GM21825 (cell line): Measurements from ENCODE around the gene CXCR2.
A peak's percentile ranks its signal among the peaks of the same experiment; 100 is the strongest.
"Not testable (repeated sequence)": the region's sequence is repeated elsewhere in the genome, so short reads cannot be mapped to it uniquely, and the experiment has no call there.

ENCODE experiments used
- ATAC-seq: cut with Tn5 transposase; IDR thresholded peaks from one replicate; pipeline ENCODE4 v1.9.1; 2021; ENCODE audit warnings: mild to moderate bottlenecking, moderate library complexity; ENCODE audit not compliant: unreplicated experiment

Gene CXCR2

DNA sequence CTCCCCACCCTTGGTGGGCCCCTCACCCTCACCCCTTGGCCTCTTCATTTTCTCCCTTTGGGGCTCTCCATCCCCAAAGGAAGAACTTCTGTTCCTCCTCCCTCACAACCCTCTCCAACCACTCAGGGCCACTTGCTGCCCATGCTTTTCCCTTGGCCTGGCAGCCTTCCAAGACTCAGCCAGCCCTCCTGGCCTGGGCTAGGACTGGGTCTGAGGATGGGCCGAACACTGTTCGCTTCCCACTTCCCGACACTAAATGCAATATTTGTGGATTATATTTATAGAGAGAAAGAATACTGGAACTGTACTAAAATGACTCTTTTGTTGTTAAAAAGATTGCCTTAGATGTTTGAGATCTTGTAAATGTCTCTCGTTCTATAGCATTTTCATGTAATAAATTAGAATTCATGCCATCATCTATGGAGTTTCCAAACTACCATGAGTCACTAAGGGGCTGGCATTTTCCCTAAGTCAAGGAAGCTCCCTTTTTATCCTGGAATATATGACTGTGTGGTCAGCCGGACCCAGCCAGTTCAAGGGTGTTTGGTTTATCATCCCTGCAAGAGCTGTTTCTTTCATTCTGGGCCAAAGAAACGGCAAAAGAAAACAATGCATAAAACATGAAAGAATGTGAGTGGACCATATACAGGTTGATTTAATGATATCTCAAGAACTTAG, 3.8 kb downstream of the CXCR2 start:
- ATAC-seq, result no peak

DNA sequence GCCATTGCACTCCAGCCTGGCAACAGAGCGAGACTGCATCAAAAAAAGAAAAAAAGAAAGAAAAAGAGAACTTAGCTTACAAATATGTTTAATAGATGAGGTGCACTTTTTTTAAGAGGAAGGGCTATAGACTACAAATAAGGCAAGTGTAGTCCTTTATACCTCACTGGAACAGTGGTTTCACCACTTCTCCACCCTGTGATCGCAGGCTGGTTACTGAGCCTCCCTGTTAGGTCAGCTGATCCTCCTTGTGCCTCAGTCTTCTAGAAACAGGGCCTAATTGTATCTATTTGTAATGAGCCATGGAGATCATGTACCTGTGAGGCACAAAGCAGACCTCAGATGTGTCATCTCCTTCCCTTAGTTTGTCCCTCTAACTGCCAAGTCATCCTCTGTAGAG, 4.5 kb downstream of the CXCR2 start:
- no peak for ATAC-seq

DNA sequence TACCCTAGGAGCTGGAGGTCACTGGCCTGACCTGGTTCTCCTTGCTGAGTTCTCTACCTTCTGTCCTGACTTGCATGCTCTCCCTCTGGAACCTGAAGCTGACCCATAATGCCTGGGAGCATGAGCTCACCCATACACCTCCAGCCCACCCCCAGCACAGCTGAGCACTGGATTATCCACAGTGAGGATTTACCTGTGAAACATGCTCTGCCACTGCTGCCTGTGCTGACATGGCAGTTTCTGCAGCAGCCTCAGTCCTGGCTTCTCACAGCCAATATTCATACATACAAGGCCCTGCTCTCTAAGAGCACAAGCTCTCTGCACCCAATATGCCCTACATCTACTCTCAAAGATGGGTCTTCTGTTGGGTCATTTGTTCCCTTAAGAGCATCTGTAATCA, 5.0 kb downstream of the CXCR2 start:
- ATAC-seq, result no peak

DNA sequence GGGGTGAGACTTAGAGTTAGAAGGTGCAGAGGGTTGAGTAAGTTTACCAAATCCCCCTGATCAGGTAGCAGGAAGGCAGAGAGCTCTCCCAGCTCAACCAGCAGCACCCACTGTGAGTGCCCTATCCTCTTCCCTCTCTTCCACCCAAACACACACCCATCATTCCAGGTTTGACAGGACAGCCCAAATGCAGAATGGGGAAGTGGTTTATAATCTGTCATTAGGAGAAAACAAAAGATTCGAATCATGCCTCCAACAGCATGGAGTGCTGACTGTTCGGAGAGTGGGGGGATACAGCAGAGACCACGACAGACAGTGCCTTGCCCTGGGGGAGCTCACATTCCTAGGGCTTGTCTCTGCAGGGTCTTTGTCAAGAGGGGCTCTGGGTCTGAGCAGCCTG, 11.7 kb downstream of the CXCR2 start:
- no peak for ATAC-seq

DNA sequence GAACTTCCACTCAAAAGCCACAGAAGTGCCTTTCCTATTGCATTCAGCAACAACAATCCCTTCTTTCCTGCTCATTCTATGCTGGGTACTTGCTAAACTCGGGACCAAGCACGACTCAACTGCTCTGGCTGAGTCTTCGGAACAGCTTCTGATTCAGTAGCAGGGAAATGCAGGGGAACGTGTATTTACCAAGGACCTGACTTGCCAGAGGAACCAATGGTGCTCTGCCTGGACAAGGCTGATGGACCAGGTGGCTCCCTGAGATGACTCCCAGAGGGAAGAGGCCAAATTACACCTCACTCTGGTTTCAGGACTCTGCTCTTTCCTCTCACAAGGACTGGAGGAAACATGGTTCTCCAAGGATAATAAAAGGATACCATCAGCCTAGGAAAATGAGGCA, 12.2 kb downstream of the CXCR2 start:
- no peak for ATAC-seq

DNA sequence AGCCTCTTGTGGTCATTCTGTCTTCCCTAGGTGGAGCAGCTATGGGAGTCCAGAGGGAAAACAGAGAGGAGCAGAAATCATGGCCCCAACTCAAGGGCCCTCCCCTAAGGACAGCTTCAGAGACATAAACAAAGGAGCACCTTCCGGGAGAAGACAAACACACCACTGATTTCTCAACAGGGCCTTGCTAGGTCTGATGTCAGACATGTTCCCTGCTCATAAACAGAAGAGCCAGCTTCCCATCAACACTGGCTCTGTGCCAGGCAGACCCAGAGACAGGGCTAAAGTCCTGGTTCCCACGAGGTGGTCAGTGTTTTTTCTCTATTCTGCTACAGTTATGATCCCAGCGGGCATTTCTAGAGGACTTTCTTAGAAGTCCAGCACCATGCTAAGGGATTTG, 19.3 kb downstream of the CXCR2 start:
- no peak for ATAC-seq

DNA sequence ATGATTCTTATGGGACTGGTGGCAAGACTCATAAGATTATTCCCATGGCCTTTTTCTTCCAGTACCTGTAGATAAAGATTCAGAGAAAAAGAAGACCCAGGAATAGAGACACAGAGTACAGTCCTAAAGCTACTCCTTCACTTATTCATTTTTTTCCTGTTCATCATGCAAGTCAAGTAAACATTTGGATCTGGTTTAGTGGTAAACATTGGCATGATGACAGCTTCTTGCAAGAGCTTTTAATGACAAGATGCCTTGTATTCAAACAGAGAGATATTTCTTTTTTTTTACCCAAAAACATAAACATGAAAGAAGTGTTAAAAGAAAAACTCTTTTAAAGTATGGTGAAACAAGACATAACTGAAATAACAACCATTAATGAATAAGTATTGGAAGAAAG, 20.2 kb downstream of the CXCR2 start:
- ATAC-seq, result no peak

DNA sequence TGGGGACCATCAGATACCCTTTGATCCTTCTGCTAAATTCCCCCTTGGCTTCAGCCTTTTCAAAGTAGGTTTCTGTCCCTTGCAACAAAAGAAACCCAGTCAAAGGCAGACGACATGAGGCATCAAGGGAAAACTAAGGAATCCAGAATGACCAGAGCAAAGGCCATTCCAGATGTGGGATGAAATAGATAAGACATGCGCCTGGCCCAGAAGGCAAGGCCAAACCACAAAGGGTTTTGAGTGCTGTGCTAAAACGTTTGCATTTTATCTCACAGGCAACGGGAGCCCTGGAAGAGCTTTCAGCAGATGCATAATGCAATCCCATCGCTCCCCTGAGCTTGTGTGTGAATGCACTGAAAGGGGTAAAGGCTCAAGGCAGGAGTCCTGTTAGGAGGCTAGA, 23.3 kb downstream of the CXCR2 start:
- no peak for ATAC-seq

DNA sequence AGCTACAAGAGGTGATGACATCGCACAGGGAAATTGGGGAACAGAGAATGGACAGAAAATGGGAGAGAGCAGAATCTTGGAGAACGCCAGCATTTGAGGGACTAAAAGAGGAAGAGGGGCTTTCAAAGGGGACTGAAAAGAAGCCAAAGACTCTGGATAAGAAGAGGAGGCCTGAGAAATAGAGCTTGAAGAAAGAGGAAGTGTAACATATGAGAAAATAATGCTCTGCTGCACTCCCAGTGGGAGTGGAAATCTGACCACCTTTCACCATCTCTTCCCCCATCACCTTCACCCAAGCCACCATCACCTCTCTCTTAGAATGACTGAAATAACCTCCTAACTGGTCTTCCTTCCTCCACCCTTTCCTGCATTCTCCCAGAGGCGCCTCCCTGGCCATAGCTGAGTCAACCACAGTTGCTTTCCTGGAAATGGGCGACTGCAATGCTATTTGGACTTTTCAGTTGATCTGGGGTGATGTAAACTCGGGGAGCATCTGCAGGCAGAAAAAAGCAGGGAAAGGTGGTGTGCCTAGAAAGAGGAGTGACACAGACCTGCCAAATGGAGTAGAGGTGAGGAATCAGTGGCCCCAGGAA, 24.1 kb downstream of the CXCR2 start:
- ATAC-seq, result no peak

DNA sequence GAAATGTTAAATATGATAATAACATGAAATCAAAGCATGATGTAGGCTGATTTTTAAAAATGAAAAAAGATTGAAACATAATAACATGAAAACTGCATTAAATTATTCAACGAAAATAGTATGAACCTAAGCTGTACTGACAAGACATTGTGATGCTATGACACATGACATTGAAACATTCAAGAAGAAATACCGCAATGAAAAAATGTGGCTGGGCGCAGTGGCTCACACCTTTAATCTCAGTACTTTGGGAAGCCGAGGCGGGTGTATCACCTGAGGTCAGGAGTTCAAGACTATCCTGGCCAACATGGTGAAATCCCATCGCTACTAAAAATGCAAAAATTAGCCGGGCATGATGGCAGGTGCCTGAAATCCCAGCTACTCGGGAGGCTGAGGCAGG, 26.3 kb downstream of the CXCR2 start:
- no peak for ATAC-seq

DNA sequence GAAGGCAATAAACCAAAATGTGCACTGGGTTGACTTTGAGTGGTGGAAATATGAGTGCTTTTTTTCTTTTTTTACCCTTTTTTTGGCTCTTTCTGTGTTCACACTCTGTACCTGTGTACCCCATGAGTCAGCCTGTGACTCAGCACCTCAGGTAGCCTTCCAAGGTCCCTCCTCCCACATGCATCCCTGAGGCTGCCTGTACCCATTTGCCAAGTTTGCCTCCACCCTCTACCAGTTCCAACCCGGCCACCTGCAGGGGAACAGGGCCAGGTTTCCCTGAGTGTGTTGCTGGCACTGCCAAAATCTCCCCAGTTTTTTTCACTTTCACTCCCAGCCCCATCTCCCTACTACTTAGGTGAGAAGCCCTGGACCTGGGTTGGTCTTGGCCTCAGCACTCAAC, 26.9 kb downstream of the CXCR2 start:
- ATAC-seq, result no peak

DNA sequence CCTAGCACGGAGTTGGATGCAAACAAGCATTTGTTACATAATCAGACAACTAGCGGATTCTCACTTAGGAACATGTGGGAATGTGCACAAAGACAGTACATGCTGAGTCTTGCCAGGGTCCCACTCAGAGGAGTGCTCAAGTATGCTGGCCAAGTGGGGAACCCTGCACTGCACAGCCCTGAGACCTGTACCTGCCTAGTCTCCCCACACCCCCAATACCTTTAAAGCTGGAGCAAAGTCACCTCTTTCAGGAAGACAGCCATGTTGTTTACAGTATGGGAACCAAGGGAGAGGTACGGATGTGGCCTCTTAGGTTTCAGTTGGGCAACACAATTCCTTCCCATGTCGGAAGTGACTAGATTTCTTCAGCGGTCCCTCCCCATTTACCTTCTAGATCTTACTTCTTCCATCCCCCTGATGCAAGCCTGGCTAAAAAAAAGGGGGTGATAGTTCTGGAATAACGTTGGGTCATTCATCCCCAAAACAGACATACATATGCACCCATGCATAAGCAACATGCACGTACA, 30.2 kb downstream of the CXCR2 start:
- ATAC-seq, result no peak

DNA sequence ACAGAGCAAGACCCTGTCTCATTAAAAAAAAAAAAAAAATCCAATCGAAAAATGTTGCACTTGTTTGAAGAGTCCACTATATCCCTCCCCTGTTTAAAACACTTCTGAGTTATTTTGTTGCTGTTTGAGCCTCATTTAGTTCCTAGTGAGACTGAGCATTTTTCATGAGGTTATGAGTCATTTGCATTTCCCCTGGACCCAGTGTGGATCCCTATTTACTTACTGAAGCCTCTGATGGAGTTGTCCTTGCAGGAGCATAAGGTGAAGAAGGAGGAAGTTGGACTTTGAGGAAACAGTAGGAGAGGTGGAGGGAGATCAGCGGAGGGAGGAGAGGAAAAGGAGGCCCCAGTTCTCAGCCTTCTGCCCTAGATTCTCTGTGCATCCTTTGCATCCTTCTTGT, 35.8 kb downstream of the CXCR2 start:
- no peak for ATAC-seq

DNA sequence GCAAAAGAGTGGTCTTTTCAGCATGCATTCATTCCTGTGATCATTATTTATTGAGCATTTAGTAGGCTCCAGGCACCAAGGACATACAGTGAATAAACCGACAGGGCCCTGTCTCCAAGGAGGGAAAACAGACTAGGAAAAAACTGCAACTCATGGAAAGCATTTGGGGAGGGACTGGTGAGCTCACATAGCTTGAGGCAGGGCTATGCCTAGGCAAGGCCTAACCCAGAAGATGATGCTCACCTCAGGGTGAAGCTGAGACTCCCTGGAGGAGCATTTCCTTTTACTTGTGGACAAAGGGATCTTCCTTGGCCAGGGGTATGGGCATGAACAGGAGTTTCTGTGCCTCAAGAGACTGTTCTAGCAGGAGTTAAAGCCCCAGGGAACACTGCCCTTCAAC, 37.0 kb downstream of the CXCR2 start:
- no peak for ATAC-seq

DNA sequence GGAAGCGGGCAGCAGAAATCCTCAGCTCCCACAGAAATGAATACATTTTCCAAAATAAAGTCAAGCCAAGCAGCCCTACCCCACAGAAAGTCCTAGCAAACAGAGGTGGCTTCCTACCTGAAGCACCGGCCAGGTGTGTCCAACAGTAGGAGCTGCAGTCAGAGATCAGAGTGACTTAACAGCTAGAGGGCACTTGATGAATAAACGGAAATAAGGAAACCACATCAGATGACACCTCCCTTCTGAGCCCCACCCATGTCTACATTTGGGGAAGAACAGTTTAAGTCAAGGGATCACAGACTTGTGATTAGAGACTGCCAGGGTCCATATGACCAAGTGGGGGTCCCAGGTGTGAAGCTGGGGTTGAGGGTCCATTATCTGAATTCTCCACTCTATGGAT, 41.0 kb downstream of the CXCR2 start, which contains the start of gene CXCR1:
Gene CXCR1, minus strand, starts transcription at position 172 of the 400 bp plus-strand sequence. CDS start 1,751 bp downstream, outside the sequence.
- no peak for ATAC-seq

DNA sequence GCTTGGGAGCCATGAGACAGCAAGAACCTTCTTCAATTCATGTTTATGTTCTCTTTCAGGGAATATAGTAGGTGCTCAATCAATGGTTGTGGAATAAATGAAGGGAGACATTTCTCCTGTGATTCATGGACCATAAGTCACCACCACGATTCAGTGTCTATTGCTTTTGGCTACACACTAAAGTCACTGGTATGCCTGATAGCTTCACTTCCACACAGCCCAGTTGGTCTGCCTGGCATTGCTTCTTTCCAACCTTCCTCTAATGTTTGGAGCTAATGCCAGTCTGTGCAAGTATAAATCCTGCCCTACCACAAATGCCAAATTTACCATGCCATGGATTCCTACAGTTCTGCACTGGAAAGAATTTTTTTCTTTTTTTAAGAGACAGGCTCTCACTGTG, 42.2 kb downstream of the CXCR2 start:
- no peak for ATAC-seq

DNA sequence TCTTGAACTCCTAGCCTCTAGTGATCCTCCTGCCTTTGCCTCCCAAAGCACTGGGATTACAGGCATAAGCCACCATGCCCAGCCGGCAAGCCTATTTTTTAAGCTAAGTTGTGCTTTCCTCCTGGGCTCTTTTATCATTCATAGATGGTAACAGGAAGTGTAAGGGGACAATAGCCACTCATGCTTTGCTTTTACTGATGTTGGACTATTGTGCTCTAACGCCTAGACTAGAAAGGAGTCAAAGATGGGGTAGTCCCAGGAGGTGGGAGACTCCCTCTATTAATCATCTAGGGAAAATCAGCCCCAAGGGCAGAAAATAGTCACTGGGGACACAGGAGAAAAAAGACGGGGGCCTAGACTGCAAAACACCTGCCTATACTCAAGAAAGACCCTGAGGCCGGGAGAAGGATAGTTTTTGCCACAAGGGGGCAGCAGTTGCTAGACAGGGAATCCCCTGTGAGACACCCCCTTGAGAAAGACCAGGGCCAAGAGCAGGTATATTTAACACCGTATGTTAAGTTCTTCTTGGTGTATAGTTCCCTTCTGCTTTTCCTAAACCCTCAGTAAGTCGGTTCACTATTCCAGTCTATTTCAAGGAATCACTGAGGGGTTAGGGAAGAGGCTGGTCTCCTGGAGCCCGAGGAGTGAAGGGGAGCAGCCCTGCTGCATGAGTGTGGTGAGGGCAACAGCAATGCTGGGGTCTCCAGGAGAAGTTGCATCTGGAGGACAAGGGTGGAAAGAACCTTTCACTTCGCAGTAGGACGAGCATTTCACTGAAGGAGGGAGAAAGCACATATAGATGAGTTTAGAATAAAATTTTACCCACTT, 43.0 kb downstream of the CXCR2 start:
- ATAC-seq, result peak; percentile 68

DNA sequence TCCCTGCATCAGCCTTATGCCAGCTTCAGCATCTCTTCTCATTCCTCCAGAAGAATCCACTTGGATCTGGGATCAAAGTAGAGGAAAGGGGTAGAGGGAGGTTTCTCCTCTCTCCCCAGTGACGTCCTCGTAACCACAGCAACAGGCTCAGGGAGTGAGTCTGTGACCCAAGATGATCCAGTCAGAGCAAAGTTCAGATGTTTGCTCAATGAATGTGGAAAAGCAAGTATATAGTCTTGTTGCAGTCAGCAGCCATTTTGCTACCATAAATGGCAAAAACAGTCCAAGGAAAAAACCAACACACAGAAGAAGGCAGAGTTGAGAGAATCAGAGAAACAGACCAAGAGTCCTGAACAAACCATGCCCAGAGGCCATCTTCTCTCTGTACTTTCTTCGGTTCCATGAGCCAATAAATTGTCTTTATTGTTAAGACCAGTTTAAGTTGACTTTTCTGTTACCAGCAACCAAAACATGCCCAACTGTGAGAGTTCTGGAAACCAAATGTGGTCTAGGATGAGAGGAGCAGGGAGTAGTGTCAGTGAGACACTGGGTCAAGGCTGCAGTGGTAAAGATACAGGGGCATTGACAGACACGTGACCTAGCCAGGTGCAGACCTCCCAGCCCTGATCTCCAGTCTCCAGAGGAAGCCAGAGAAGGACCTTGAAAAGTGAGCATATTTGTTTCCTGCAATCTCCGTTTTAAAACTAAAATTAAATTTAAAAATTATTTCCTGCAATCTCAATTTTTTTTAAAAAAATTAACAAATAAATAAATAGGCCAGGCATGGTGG, 44.1 kb downstream of the CXCR2 start:
- no peak for ATAC-seq

DNA sequence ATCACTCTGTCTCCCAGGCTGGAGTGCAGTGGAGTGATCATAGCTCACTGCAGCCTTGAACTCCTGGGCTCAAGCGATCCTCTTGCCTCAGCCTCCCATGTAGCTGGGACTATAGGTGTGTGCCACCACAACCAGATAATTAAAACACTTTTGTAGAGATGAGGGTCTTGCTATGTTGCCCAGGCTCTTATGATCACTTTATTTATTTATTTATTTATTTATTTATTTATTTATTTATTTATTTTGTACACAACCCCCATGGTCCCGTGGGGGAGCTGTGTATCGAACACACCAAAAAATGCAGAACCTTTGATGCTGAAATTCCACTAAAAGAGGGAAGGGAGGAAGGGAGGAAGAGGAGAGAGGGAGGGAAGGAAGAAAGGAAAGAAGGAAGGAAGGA, 45.9 kb downstream of the CXCR2 start:
- not testable (repeated sequence) for ATAC-seq

DNA sequence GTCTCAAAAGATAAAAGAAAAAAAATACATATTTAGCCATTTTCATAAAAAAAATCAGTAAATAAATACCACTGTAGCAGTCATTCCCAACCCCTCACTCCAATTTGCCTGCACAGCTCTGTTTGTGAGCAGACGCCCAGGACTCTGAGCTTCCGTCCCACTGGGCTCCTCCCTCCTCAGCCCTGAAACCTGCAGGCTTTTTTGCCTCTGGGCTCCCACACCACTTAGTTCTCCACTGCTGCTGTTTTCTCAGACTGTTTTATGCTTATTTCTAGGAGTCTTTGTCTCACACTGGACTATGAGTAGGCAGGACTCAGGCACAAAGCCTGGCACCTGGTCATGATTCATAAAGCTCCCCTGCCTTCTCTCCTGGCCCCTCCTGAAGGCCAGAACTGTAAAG, 47.0 kb downstream of the CXCR2 start:
- ATAC-seq, result no peak

DNA sequence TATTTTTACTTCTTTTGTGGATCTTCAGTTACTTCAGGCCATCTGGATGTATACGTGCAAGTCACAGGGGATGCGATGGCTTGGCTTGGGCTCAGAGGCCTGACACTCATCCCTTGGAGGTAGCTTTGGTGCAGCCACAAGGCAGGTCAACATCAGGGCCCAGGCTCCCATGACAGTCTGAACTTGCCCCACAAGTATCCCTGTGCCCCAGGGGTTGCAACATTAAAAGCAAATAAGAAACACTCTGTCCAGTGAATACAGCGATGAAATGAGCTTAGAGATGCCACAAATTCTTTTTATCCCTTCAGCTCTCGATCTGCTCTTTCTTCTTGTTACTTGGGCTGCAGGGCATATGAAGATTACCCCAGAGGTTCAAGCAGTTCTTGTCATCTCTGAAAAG, 54.0 kb downstream of the CXCR2 start:
- no peak for ATAC-seq
